ENCODE data around the gene ZFYVE28. TPM values are rescaled to one million over a fixed set of nuclear protein-coding genes. Genes with fewer than 3 reads are reported as not detected.

The ZFYVE28 gene
- total RNA-seq, 1 donor from 2014 or later, result 3.3 TPM

DNA sequence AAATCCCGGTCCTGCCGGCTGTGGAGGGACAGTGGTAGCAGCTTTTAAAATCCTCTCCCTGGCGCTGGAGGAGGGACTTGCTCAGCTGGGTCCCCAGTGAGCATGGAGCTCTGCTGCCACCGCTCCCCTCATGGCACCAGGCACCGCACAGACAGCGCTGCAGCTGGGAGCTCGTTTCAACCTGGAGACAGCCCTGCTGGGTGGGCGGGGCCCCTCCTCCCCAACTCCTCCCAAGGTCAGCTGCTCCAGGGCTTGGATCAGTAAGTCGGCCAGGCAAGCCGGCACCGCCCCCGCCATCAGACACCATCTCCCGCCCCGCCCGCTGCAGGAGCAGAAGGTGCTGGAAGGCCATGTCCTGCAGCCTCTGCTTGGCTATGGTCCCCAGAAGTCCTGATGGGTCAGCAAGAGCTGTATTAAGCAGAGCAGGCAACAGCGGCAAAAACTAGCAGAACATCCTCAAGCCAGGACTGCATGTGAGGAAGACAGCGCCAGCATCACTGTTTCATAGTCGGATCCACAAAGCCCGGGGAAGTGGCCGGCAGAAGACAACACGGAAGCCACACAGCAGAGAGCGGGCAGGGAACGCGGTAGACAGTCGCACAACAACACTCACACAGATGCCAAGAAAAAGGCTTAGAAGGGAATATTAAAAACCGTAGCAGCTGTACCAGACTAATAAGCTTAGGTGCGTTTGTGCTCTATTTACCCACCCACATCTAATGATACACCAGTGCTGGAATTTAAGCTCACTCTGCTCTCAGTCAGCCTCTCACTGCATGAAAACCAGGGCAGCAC, 16.2 kb downstream of the ZFYVE28 start:
- no peaks in the 10 kb centered on the region for H3K36me3 Mint-ChIP-seq (ENCODE audit: insufficient read depth)
- no peak for TF ChIP-seq CTCF (IDR thresholded peaks at IDR 0.05; ENCODE audit: unreplicated experiment)
- no peak overlapping the region for H3K27ac Mint-ChIP-seq
- H3K9me3 Mint-ChIP-seq (ENCODE audit: low read depth), result no peaks in the 10 kb centered on the region
- H3K4me3 Mint-ChIP-seq (ENCODE audit: low read depth), result peak overlapping the region; percentile 56
- peaks cover 11% of the 10 kb centered on the region for H3K4me1 Mint-ChIP-seq (ENCODE audit: low read depth)
- peak; percentile 46 for DNase-seq (ENCODE audit: low spot score, unreplicated experiment)
- H3K27me3 Mint-ChIP-seq, result peaks cover 25% of the 10 kb centered on the region

DNA sequence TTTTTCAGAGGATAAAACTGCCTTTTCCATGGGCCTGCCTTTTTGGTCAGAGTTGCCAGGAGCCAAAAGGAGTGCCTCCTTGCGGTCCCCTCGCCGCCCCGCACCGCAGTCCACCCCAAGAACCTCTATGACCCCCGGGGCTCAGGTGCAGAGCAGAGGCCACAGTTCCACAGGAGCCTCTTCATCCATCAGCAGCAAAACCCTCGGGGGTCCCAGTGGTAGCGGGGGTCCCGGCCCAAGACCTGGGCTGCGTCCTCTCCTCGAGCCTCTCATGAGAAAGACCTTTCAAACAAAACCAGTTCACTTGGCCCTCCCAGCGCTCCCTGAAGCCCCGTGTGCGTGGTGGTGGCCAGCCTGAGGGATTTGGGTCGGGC, 16.8 kb downstream of the ZFYVE28 start:
- Mint-ChIP-seq H3K36me3 (ENCODE audit: insufficient read depth) (no peaks in the 10 kb centered on the region), H3K27me3 (peaks cover 18% of the 10 kb centered on the region), H3K9me3 (ENCODE audit: low read depth) (no peaks in the 10 kb centered on the region), H3K27ac (no peak overlapping the region), H3K4me1 (ENCODE audit: low read depth) (peaks cover 11% of the 10 kb centered on the region), H3K4me3 (ENCODE audit: low read depth) (peak overlapping the region; percentile 56)
- no peak for TF ChIP-seq CTCF (IDR thresholded peaks at IDR 0.05; ENCODE audit: unreplicated experiment)
- DNase-seq (ENCODE audit: low spot score, unreplicated experiment), result no peak

DNA sequence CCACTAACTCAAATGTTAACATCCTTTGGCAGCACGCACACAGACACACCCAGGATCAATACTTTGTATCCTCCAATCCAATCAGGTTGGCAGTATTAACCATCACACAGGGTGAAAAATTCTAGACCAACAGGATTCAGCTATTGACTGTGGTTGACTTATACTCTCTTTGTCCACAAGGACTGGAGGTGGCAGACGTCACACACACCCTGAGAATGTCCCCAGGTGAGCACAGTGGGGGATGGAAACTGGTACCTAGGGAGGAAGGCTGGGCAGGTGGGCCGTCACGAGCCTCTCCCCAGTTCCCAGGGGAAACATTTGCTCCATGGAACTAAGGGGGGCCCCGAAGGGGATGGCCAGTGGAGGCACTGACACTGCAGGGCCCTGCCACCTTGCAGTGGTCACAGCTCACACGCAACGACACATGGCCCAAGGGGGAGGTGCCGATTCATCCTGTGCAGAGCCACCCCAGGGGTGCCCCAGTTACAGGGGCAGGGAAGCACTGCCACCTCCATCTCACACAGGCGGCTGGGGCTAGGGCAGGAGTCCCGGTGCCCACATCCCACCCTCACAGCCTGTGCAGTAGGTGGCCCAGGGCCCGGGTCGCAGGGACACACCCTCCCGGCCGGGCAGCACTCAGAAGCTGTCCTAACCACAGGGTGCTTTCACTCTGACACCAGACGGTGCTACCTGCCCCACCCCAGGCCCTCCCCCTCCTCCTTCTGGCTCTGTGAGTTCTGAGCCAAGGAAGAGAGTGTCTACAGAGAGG, 17.4 kb downstream of the ZFYVE28 start:
- Mint-ChIP-seq H3K27me3 (peaks cover 16% of the 10 kb centered on the region), H3K9me3 (ENCODE audit: low read depth) (no peaks in the 10 kb centered on the region), H3K36me3 (ENCODE audit: insufficient read depth) (no peaks in the 10 kb centered on the region), H3K4me1 (ENCODE audit: low read depth) (peaks cover 11% of the 10 kb centered on the region), H3K27ac (peak overlapping the region; percentile 22), H3K4me3 (ENCODE audit: low read depth) (no peak overlapping the region)
- no peak for TF ChIP-seq CTCF (IDR thresholded peaks at IDR 0.05; ENCODE audit: unreplicated experiment)
- no peak for DNase-seq (ENCODE audit: low spot score, unreplicated experiment)

DNA sequence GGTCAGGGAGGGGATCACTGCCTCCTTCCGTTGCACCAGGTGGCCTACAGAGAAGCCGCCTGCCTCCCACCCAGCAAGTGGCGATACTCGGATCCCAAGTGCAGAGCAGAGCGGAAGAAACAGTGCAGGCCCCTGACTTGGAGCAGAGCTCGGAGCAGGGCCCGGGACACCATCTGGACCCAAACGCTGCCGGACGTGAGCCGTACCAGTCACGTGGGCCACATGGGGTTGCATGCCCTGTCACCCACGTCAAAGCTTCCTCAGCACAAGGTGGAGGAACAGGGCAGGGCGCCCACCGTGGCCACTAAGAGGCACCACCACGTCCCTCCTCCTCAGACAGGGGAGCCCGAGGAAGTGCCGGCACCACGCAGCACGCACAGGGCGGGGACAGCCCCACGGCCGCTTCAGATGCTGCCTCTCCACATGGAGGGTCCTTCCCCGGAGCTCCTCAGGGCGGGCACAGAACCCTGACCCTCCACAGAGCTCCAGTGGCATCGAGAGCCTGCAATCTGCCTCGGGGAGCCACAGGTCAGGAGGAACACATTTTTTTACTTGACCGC, 18.7 kb downstream of the ZFYVE28 start:
- Mint-ChIP-seq H3K27me3 (peaks cover 18% of the 10 kb centered on the region), H3K4me1 (ENCODE audit: low read depth) (peaks cover 11% of the 10 kb centered on the region), H3K36me3 (ENCODE audit: insufficient read depth) (no peaks in the 10 kb centered on the region), H3K9me3 (ENCODE audit: low read depth) (no peaks in the 10 kb centered on the region), H3K4me3 (ENCODE audit: low read depth) (no peak overlapping the region), H3K27ac (no peak overlapping the region)
- no peak for TF ChIP-seq CTCF (IDR thresholded peaks at IDR 0.05; ENCODE audit: unreplicated experiment)
- no peak for DNase-seq (ENCODE audit: low spot score, unreplicated experiment)

GRCh38 chr4:2399216-2399615, 19.2 kb downstream of the ZFYVE28 start:
- no peaks in the 10 kb centered on the region for H3K36me3 Mint-ChIP-seq (ENCODE audit: insufficient read depth)
- peaks cover 16% of the 10 kb centered on the region for H3K27me3 Mint-ChIP-seq
- TF ChIP-seq CTCF (IDR thresholded peaks at IDR 0.05; ENCODE audit: unreplicated experiment), result no peak
- peaks cover 11% of the 10 kb centered on the region for H3K4me1 Mint-ChIP-seq (ENCODE audit: low read depth)
- no peak overlapping the region for H3K27ac Mint-ChIP-seq
- no peak for DNase-seq (ENCODE audit: low spot score, unreplicated experiment)
- H3K4me3 Mint-ChIP-seq (ENCODE audit: low read depth), result no peak overlapping the region
- no peaks in the 10 kb centered on the region for H3K9me3 Mint-ChIP-seq (ENCODE audit: low read depth)
